ENCODE results near the gene ZC2HC1C.
"Not testable (repeated sequence)": the region's sequence is repeated elsewhere in the genome, so short reads cannot be mapped to it uniquely, and the experiment has no call there.

Gene ZC2HC1C

DNA sequence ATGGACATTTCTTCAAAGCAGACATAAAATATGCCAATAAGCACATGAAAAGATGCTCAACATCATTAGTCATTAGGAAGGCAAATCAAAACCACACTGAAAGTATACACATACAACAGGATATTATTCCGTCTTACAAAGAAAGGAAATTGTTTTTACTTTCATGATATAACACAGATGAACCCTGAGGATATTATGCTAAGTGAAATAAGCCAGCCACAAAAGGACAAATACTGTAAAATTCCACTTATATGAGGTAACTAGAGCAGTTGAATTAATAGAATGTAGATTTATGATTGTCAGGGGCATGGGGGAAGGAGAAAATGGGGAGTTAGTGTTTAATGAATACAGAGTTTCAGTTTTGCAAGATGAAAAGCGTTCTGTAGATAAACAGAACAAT is 9.8 kb upstream of the ZC2HC1C start:
- no peak for DNase-seq

DNA sequence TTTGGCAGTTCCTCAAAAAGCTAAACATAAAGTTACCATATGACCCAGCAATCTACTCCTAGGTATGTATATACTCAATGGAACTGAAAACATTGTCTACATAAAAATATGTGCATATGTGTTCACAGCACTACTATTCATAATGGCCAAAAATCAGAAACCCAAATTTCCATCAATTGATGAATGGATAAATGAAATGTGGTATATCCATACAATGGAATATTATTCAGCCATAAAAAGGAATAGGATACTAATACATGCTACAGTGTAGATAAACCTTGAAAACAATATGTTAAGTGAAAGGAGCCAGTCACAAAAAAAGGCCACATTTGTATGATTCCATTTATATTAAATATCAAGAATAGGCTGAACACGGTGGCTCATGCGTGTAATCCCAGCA is 9.0 kb upstream of the ZC2HC1C start:
- no peak for DNase-seq

DNA sequence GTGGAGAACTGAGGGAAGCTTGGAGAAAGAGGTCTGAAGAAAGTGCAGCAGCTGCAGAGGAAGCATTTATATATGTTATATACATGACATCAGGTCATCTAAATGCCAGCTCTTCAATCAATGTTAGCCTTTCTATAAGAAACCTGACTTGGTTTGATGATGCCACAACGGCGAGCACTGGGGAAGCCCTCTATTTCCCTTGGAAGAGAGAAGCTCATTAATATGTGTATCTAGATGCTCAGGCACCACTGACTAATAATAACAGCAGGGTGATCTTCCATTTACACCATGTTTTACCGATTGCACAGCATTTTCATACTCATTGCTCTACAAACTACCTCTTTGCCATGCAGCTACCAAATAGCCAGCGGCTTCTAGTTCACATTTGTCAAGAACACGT is 6.4 kb upstream of the ZC2HC1C start:
- no peak for DNase-seq

DNA sequence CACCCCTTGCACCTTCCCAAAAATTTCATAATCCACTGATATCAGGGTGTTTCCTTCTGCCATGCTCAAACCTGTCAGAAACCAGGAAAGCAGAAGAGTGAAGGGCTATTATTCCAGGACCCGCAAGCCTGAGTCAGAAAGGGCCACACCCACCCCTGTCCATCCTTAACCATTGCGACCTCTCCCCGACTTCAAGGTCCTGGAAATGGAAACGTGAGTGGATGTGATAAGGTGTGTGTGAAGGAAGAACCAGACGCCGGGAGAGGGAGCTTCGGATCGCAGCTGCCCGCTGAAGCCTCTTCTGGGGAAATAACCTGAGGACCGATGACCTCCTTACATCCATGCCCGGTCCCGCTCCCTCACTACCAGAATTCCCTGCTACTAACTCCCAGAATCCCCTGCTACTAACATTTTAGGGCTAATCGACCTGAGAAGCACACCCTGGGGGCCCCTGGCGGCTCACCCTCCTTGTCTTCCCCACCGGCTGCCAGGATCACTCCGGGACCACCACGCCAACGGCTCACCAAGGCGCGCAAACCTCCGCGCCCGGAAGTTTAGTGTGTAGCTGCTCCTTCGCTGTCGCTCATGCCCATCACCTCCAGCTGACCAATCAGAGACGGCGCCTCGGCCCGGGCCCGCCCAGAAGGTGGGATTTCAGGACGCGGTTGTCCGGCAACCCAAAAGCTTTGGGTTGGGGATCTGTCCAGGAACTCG is 5.8 kb upstream of the ZC2HC1C start, which contains the start of gene ACYP1:
Gene ACYP1, minus strand, starts transcription at position 534 of the 714 bp plus-strand sequence. Its CDS starts 471 bp downstream, at position 63.
- peak; percentile 87 for DNase-seq

DNA sequence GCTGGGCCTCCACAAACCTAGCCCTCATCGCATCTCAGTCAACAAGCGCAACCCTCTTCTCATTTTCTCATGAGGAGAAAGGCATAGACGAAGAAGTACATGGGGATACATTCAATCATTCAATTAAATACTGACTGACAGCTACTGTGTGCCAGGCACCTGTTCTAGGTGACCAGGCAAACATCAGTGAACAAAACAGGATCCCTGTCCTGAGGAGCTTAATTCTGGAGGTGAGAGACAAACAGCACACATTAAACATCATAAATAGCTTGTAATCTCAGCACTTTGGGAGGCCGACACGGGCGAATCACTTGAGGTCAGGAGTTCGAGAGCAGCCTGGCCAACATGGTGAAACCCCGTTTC is 5.3 kb upstream of the ZC2HC1C start:
- DNase-seq = no peak

DNA sequence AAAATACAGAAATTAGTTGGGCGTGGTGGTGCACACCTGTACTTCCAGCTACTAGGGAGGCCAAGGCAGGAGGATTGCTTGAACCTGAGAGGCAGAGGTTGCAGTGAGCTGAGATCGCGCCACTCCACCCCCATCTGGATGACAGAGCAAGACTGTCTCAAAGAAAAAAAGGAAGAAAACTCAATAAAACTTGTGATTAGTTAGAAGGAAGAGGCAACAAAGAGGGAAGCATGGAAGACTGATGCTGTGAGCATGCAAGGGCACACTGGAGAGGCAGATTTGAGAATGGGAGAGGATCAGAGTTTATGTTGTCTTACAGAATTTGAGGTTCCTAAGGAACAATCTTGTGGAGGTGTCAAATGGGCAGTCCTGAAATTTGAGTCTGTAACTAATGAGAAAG is 2.8 kb upstream of the ZC2HC1C start:
- no peak for DNase-seq

DNA sequence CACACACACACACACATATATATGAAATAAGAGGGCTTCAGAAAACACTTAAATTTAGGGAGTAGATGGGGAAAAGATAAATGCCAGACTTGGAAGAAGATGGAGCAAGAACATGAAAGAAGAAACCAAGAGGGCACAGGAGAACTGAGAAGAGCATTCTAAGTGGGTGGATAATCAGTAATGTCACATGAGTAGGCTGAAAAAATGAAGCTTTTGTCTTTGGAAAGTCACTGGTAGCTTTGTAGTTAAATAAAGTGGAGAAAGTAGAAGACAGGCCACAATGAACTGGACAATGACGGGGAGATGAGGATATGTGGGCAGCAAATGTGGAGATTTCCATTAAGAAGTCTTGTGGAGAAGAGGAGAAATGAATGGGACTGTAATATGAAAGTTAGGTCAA is 2.2 kb upstream of the ZC2HC1C start:
- DNase-seq = no peak

DNA sequence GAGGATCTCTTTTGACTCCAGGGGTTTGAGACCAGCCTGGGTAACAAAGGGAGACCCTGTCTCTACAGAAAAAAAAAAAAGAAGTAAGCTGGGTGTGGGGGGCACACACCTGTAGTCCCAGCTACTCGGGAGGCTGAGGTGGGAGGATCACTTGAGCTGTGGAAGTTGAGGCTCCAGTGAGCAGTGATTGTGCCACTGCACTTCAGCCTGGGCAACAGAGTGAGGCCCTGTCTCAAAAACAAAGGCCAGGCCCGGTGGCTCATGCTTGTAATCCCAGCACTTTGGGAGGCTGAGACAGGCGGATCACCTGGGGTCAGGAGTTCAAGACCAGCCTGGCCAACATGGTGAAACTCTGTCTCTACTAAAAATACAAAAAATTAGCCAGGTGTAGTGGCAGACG is 1.7 kb upstream of the ZC2HC1C start:
- not testable (repeated sequence) for DNase-seq

DNA sequence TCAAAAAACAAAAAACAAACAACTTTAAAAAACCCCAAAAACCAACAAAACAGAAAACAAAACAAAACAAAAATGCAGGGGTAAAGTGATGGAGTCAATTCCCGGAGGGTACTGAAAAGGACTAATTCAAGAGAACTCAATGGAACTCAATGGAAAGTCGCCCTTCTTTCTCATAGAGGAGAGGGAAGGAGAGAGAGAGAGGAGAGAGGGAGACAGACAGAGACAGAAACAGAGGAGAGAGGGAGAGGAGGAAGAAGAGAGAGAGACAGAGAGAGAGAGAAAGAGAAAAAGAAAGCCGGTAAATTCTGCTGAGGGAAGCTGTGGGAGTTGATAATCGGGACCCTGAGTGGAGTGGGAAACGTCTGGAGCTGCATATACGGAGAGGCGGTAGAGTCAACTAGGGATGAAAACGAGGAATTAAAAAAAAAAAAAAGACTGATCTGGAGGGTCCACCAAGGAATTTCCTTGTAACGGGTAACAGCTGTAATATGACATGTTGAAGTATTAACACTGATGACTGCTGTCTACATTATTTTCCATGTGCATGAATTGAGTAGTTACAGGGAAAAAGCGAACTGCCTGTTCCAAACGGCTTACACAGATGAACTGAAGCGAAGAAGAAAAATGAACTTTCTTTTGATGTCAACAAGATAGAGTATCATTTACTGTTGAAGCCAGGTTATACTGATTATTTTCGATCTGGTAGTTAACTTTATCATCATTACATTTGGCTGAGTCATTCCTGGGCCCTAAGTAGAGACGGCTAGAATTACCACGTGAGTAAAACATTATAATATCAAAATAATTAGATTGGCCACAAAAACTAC is 934 bp upstream of the ZC2HC1C start:
- peak; percentile 3 for DNase-seq

DNA sequence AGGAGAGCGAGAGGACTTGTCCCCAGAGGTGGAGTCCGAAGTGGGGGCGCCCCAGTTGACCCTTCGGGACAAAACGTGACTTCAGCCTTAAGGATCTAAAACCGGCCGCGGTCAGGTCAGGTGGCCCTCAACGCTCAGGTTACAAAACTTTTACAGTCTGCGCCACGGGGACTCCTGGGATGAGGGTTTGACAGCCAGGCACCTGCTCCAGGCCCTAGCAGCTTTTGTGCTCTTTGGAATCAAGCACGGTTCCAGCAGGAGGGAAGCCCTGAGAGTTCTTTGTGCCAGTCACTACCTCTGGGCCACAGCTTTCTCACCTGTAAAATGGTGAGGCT is 337 bp downstream of the ZC2HC1C start:
- no peak for DNase-seq

DNA sequence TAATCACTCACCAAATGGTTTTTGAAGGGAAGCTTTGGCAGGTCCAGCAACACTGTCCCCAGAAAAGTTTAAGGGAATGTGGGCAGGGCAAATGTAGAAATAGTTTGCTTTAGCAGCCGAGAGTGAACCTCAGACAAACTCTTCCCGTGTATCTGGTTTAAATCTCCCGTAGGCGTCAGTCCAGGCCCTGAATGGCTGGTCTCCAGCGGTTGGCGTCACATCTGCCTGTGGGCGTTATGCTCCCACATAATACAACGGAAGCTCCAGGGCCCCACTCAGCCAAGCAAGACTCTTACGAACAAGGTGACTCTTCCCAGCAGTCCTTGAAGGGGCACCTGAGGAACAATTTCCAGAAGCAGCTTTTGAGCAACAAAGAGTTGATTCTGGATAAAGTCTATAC is 942 bp downstream of the ZC2HC1C start:
- DNase-seq = no peak

DNA sequence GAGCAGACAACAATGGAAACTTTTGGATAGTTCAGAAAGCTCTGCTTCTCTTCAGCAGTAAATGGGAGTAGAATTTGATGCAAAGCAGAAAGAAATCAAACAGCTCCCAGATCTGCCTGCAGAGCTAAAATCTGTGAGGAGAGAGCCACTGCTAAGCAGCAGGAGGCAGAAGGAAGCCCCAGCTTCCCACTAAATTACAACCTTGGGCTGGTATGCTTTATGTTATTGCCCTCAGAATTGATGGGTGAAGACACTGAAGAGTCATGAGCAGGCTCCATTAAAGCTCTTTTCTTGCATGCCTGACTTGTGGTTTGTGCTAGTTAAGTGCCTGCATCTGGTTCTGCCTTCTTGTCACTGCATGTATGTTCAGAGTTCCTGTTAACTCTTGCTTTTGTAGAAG is 8.4 kb downstream of the ZC2HC1C start:
- DNase-seq = no peak

DNA sequence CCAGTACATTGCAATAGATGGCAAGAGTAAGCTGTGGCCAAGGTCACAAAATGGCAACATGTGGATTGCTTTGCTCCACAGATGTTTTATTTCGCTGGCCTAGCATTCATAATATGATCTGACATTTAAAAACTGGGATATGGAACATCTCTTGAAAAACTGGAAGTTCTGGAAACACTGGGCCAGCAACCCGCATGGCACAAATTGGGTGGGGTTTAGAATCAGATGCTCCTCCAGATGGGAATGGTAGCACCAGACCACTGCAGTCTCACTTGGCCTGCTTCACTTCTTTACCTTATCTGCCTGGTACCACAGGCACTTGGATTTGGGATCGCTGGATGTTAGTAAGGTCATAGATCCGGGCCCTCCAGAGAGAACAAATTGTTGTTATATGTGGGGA is 10.1 kb downstream of the ZC2HC1C start:
- DNase-seq = no peak

DNA sequence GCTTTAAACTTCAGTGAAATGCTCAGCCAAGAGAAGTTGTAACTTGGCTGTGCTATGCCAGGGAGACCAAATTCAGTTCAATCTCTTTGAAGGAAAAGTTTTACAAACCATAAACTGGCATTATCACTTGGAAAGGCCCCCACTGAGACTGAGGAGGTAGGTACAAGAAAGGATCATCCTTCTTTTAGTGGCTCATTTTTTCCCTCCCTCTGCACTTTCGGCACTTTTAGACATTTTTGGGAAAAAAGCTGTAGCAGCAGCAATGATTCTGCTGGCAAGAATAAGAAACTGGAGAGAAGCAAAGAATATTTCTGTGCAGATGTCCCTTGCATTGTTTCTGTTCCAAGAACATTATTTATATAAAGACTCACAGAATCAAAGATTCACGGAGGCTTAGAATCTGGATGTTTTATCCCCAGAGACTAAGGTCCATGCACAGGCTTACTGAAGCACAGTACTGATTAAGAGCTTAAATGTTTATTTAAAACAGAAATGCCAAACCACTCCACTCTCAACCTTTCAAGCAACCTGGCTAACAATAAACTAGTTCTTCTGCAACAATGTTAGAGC is 12.3 kb downstream of the ZC2HC1C start:
- DNase-seq = no peak

DNA sequence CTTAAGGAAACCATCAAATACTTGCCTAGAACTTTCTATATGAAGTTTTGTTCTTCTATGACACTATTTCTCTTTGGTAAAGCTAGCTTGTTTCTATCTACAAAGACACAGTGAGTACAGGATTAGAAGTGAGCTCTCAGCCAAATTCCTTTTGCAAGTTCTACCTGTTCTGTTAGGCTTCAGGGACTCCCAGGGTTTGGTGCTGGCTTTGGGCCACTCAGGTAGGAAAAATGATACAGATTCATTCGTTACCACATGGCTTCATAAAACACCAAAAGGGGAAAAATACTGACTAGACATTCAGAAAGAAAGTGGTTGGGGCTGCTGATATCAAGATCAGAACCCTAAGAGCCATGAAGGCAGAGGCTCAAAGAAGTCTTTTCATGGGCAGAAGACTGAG is 13.8 kb downstream of the ZC2HC1C start:
- no peak for DNase-seq

DNA sequence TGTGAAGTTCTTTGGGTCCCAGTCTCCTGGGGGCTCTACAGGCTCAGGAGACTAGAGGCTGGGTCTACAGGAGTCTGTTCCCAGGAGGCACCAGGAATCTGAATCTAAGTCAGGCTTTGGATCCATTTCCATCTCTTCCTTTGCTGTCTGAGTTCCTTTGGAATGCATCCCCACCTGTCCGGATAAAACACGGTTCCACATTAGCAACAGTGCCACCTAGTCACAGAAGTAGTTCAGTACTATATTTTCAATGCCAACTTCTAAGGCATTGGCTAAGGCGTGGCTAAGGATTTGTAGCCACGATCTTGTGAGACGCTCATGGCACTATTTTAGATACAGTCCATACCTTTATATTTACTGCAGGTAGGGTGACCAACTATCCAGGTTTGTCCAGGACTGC is 15.1 kb downstream of the ZC2HC1C start:
- no peak for DNase-seq

DNA sequence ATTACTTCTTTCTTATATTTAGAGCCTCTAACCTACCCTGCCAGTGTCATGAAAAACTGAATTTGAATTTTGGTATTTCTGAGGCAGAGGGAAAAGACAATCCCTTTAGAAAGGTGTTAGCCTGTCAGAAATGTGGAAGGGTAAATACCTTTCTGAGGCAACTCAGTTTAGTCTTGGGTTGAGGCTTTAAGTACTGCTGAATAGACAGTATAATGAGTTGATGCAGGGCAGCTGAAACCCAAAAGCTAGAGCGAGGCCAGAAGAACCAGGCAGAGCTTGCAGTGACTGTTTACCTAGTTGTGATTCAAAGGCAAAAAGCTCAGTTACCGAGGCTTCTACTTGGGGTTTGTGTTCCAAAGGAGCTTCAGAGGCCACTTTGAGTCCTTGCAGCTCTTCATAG is 18.7 kb downstream of the ZC2HC1C start:
- DNase-seq = no peak

DNA sequence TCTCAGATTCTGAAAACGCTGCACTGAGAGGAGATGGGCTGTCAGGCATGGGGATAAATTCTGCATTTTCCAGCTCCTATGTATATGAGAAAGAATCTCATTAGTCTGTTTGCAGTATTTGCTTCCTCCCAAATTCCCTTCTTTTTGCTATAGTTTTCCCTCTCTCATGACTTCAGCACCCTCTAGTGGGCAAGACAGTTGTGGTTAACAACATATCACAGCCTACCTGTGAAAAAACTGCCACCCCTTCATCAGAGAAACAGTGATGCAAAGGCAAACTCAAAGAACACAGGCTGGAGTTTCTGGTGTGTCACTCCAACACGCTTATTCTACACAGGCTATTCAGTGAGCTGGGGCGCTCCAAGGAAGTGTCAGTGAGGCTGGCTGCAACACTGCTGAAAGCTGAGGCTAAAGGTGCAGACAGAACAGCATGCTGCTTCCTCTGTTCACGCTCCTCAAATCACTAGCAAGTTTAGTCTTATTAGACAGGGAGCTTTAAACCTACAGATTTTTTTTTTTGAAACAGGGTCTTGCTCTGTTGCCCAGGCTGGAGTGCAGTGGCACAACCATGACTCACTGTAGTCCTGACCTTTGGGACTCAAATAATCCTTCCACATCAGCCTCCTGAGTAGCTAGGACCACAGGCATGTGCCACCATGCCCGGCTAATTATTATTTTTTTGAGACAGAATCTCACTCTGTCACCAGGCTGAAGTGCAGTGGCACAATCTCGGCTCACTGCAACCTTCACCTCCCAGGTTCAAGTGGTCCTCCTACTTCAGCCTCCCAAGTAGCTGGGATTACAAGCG is 19.3 kb downstream of the ZC2HC1C start:
- peak; percentile 43 for DNase-seq

DNA sequence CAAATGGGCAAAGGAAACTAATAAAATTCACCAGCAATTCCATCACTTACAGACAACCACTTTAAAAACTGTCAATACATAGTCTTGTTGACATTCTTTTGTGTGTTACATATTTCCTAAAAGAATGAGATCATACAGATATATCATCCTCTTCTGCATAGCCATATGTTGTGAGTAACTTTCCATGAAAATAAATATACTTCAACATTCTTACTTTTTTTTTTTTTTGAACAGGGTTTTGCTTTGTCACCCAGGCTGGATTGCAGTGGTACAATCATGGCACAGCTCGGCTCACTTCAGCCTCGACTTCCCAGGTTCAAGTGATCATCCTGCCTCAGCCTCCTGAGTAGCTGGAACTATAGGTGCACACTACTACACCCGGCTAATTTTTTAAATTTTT is 20.9 kb downstream of the ZC2HC1C start:
- DNase-seq = no peak

DNA sequence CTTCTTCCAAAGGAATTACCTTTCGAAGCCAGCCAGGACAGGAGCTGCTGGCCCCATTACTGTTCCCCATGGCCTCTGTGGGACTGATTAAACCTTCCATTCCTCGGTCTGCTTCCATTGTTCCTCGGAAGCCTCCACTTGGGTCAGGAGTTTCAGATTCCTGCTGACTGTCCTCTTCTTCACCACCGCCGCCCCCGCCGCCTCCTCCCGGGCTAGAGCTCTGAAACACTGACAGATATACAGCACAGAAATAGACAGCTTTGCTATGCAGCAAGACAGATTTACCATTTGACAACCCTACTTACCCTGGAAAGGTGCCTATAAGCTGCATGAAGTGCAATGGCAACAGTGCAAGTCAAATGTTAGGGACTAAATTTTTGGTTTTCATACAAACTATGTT is 21.8 kb downstream of the ZC2HC1C start:
- no peak for DNase-seq

DNA sequence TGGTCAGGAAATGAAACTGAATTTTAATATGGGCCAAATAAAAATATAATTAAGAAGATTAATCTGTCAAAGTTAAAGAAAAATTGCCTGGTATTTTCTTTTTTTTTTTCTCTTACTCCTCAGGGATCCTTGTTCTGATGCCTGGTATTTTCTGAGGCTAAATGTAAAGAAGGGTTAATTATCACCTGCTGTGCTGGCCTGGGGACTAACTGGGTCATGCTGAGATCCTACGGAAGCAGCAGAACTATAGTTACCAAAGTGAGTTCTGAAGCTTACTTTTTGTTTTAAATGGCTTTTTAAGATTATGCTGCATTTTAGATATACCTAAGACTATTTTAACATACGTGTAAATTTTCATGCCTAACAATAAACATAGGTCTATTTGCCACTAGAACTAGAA is 23.3 kb downstream of the ZC2HC1C start:
- no peak for DNase-seq

DNA sequence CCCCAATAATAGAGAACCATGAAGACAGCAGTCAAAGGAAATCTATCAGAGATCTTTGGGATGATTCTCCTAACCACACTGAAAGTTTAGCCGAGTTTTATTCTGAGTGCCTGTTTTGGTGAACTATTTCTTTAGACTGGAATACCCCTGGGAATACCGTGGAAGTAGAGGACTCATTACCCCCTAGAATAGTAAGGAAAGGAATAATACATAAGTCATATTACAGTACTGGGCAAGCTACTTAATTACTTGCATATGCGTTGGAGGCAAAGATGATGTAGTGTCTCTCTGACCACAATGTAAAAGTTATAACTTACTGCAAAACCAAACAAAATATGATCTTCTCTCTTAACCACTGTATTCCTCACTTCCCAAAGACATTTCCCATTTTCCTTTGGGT is 25.5 kb downstream of the ZC2HC1C start:
- DNase-seq = no peak

DNA sequence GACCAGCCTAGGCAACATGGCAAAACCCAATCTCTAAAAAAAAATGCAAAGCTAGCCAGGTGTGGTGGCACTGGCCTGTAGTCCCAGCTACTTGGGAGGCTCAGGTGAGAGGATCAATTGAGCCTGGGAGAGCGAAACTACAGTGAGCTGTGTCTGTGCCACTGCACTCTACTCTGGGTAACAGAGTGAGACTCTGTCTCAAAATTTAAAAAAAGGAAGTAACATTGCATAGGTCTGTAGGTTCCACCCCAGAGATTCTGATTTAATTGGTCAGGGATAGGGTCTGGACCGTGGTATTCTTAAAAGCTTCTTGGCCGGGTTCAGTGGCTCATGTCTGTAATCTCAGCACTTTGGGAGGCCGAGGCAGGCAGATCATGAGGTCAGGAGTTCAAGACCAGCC is 26.2 kb downstream of the ZC2HC1C start:
- no peak for DNase-seq

DNA sequence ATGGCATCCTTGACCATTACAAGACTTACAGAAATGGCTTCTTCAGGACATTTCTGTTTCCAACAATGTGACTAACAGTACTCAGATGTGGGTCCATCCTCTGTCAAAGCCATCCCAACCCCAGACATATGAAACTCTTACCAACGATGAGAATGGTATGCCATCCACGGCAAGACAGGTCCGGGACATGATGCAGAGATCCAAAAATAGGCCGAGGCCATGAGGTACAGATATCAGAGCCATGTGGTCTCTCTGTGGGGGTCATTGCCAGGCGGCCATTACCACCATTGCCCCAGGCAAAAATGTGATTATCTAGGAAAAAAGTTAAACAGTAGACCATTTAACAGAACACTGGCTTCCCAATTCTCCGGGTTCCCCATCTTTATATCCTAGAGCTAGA is 27.5 kb downstream of the ZC2HC1C start:
- no peak for DNase-seq
